HL-60 (cell line): ENCODE results near the gene CCDC61.

Experiments used
- DNase-seq, 2 experiments: peaks; one replicate each; pipeline ENCODE4 v3.0.0-alpha.2; 2010 to 2020; ENCODE audit warnings: low read depth in 1 of 2, low spot score in 1 of 2
- H3K27ac ChIP-seq: fragments of 250-450 bp; sonication (Bioruptor Pico); replicated peaks from 2 replicates; pipeline ENCODE4 v1.5.1; 2020; ENCODE audit warnings: mild to moderate bottlenecking, moderate library complexity
- H3K27me3 ChIP-seq: fragments of 250-450 bp; sonication (Bioruptor Pico); 2 replicates; pipeline ENCODE4 v1.5.1; 2021; ENCODE audit warnings: mild to moderate bottlenecking, moderate library complexity; ENCODE audit not compliant: insufficient read depth, poor library complexity, severe bottlenecking
- H3K4me3 ChIP-seq: replicated peaks from 2 replicates; pipeline ENCODE4 v1.5.1; 2011; ENCODE audit warnings: mild to moderate bottlenecking, control low read depth, low read length; ENCODE audit not compliant: insufficient read depth
- CTCF ChIP-seq: IDR thresholded peaks from one replicate; pipeline ENCODE4 v1.5.1; 2011; ENCODE audit warnings: low read length, control low read depth, inconsistent platforms; ENCODE audit not compliant: insufficient read depth
- GABPA ChIP-seq: IDR thresholded peaks from 2 replicates; pipeline ENCODE4 v1.6.1; 2012; ENCODE audit warnings: low read depth
- POLR2AphosphoS5 ChIP-seq: IDR thresholded peaks from 2 replicates; pipeline ENCODE4 v1.6.1; 2012; ENCODE audit warnings: low read depth
- REST ChIP-seq: IDR thresholded peaks from 2 replicates; pipeline ENCODE4 v1.6.1; 2012; ENCODE audit warnings: low read depth; ENCODE audit not compliant: insufficient replicate concordance
- SPI1 ChIP-seq: IDR thresholded peaks from 2 replicates; pipeline ENCODE4 v1.6.1; 2012; ENCODE audit warnings: low read depth, mild to moderate bottlenecking, borderline replicate concordance

CCDC61 gene

GRCh38 chr19:45967246-45967645 lies 28.0 kb upstream of the CCDC61 start:
- TF ChIP-seq CTCF: no peak
- H3K4me3 ChIP-seq: no peak overlapping the region
- no peak overlapping the region for H3K27ac ChIP-seq
- H3K27me3 ChIP-seq: peaks cover 10% of the 10 kb centered on the region
- DNase-seq: no peak

- no peak for DNase-seq
- Histone ChIP-seq H3K27me3 (peaks cover 17% of the 10 kb centered on the region), H3K27ac (no peak overlapping the region), H3K4me3 (no peak overlapping the region)
- TF ChIP-seq REST: no peak
- TF ChIP-seq CTCF: no peak
- TF ChIP-seq POLR2AphosphoS5: no peak
- no peak for TF ChIP-seq SPI1
- TF ChIP-seq GABPA: no peak
Observed at GRCh38 chr19:45968626-45969025, 26.6 kb upstream of the CCDC61 start.

- Histone ChIP-seq H3K27me3 (peaks cover 20% of the 10 kb centered on the region), H3K27ac (no peak overlapping the region), H3K4me3 (no peak overlapping the region)
- TF ChIP-seq CTCF (no peak), GABPA (no peak), SPI1 (no peak), POLR2AphosphoS5 (no peak), REST (no peak)
- no peak for DNase-seq
Observed at GRCh38 chr19:45969676-45970075, 25.6 kb upstream of the CCDC61 start.

GRCh38 chr19:45971260-45971902 lies 23.9 kb upstream of the CCDC61 start:
- no peak for DNase-seq
- Histone ChIP-seq H3K27me3 (peaks cover 20% of the 10 kb centered on the region), H3K27ac (no peak overlapping the region), H3K4me3 (no peak overlapping the region)
- no peak for TF ChIP-seq SPI1
- TF ChIP-seq GABPA: no peak
- no peak for TF ChIP-seq POLR2AphosphoS5
- no peak for TF ChIP-seq CTCF
- no peak for TF ChIP-seq REST
